Measurements from ENCODE around the gene RIF1.

DNA sequence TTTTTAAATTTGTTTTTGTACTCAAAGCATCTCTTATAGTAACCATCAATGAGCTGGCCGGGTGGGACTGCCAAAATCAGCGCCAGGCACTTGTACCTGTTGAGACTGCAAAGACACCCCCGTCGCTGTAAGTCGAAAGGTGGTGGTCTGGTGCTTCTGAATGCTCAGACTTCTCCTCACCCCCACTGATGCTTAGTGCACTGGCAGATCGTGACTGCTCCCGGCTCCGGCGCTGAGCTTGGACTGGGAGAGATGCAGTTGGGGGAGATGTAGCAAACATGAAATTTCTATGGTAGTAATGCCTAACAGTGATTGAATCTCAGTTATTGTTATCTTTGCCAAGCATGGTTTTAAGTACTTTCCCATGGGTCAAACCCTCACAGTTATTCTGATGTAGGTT lies 80.6 kb downstream of the RIF1 start:
- TF ChIP-seq, protein P1, sequence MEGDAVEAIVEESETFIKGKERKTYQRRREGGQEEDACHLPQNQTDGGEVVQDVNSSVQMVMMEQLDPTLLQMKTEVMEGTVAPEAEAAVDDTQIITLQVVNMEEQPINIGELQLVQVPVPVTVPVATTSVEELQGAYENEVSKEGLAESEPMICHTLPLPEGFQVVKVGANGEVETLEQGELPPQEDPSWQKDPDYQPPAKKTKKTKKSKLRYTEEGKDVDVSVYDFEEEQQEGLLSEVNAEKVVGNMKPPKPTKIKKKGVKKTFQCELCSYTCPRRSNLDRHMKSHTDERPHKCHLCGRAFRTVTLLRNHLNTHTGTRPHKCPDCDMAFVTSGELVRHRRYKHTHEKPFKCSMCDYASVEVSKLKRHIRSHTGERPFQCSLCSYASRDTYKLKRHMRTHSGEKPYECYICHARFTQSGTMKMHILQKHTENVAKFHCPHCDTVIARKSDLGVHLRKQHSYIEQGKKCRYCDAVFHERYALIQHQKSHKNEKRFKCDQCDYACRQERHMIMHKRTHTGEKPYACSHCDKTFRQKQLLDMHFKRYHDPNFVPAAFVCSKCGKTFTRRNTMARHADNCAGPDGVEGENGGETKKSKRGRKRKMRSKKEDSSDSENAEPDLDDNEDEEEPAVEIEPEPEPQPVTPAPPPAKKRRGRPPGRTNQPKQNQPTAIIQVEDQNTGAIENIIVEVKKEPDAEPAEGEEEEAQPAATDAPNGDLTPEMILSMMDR (IDR thresholded peaks at IDR 0.05), result no peak
- TF ChIP-seq EZH2phosphoT487 (IDR thresholded peaks at IDR 0.05; ENCODE audit: borderline replicate concordance, low read depth), result no peak
- TF ChIP-seq FOXM1 (IDR thresholded peaks at IDR 0.05; ENCODE audit: low read depth), result no peak
- TF ChIP-seq TAF1 (IDR thresholded peaks at IDR 0.05; ENCODE audit: borderline replicate concordance, low read depth, low read length), result no peak
- no peak for TF ChIP-seq POLR2AphosphoS5 (IDR thresholded peaks at IDR 0.05; ENCODE audit: low read depth, low read length)
- TF ChIP-seq, protein P2, sequence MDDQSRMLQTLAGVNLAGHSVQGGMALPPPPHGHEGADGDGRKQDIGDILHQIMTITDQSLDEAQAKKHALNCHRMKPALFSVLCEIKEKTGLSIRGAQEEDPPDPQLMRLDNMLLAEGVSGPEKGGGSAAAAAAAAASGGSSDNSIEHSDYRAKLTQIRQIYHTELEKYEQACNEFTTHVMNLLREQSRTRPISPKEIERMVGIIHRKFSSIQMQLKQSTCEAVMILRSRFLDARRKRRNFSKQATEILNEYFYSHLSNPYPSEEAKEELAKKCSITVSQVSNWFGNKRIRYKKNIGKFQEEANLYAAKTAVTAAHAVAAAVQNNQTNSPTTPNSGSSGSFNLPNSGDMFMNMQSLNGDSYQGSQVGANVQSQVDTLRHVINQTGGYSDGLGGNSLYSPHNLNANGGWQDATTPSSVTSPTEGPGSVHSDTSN (IDR thresholded peaks at IDR 0.05), result no peak
- no peak for TF ChIP-seq TCF12 (IDR thresholded peaks at IDR 0.05)
- TF ChIP-seq EP300 (IDR thresholded peaks at IDR 0.05; ENCODE audit: borderline replicate concordance in 1 of 2, low read depth in 1 of 2, low read length in 1 of 2), result no peak
